H1 (cell line): ENCODE measurements around the gene RASSF10. TPM values are rescaled to one million over a fixed set of nuclear protein-coding genes. Genes with fewer than 3 reads are reported as not detected.

ENCODE experiments used
- CTCF ChIA-PET: fragments of 300-600 bp; sonication (Branson Sonifier 250); formaldehyde crosslinking; loops from one replicate; lab custom pipeline; 2021; ENCODE audit not compliant: partially characterized antibody; lab: Charles Lee
- POLR2A ChIA-PET: fragments of 300-600 bp; sonication (Branson Sonifier 250); formaldehyde crosslinking; loops from one replicate; lab custom pipeline; 2021; ENCODE audit warnings: inconsistent platforms; ENCODE audit not compliant: partially characterized antibody; lab: Charles Lee
- DNase-seq, 2 experiments: peaks; one replicate each; pipeline versions ENCODE4 v3.0.0 to v3.0.0-alpha.2; 2010 to 2022; ENCODE audit warnings: low spot score in 2 of 2, low read depth in 1 of 2, mixed read lengths in 1 of 2
- FAIRE-seq: peaks from 2 replicates; lab custom pipeline; 2011; peaks lifted over from hg19 to GRCh38; lab: Jason Lieb, UNC
- H2AFZ ChIP-seq: 2 replicates; pipeline ENCODE4 v1.8.1; 2012; ENCODE audit warnings: low read length, inconsistent platforms
- H2AK5ac ChIP-seq: 2 replicates; pipeline ENCODE4 v1.6.1; 2013; ENCODE audit warnings: low read depth, low read length
- H2BK120ac ChIP-seq: replicated peaks from 2 replicates; pipeline ENCODE3; 2013; ENCODE audit warnings: low read depth, low read length, inconsistent platforms
- H2BK12ac ChIP-seq: 2 replicates; pipeline ENCODE4 v1.6.1; 2013; ENCODE audit warnings: low read depth, low read length
- H2BK15ac ChIP-seq: 2 replicates; pipeline ENCODE4 v1.6.1; 2013; ENCODE audit warnings: low read length
- H2BK20ac ChIP-seq: 2 replicates; pipeline ENCODE4 v1.6.1; 2013; ENCODE audit warnings: low read length
- H2BK5ac ChIP-seq: 2 replicates; pipeline ENCODE4 v1.6.1; 2013; ENCODE audit warnings: low read depth, low read length
- H3K14ac ChIP-seq: 2 replicates; pipeline ENCODE4 v1.6.1; 2013; ENCODE audit warnings: inconsistent platforms; ENCODE audit not compliant: insufficient read length
- H3K18ac ChIP-seq: 2 replicates; pipeline ENCODE4 v1.6.1; 2013; ENCODE audit warnings: low read length; ENCODE audit errors: extremely low read depth
- H3K23ac ChIP-seq: 2 replicates; pipeline ENCODE4 v1.6.1; 2013; ENCODE audit warnings: inconsistent platforms; ENCODE audit not compliant: insufficient read length
- H3K23me2 ChIP-seq: 2 replicates; pipeline ENCODE4 v1.6.1; 2013; ENCODE audit warnings: low read depth, low read length
- H3K27ac ChIP-seq: 2 replicates; pipeline ENCODE4 v1.6.1; 2011; ENCODE audit warnings: low read depth, low read length, inconsistent platforms
- H3K27me3 ChIP-seq, 4 experiments: replicated peaks in 1 of 4; 1 replicate in 1 of 4; 2 replicates in 3 of 4; pipeline versions ENCODE4 v1.6.1 to v1.8.1; 2011 to 2013; ENCODE audit warnings: low read length in 3 of 4, mild to moderate bottlenecking in 3 of 4, inconsistent platforms in 2 of 4, mixed read lengths in 2 of 4, moderate library complexity in 1 of 4; ENCODE audit not compliant: control insufficient read depth in 3 of 4, insufficient read depth in 3 of 4; ENCODE audit errors: extremely low read depth in 1 of 4
- H3K36me3 ChIP-seq, 4 experiments: 2 replicates each; pipeline versions ENCODE4 v1.6.1 to v1.8.1; 2011 to 2013; ENCODE audit warnings: mild to moderate bottlenecking in 4 of 4, low read length in 3 of 4, moderate library complexity in 2 of 4, control low read depth in 1 of 4, inconsistent platforms in 1 of 4; ENCODE audit not compliant: insufficient read depth in 4 of 4, control insufficient read depth in 2 of 4
- H3K4ac ChIP-seq: replicated peaks from 2 replicates; pipeline ENCODE3; 2013; ENCODE audit warnings: low read length, low read depth, mixed read lengths, inconsistent platforms; ENCODE audit not compliant: insufficient read length
- H3K4me1 ChIP-seq, 4 experiments: replicated peaks in 1 of 4; 1 replicate in 1 of 4; 2 replicates in 3 of 4; pipeline versions ENCODE4 v1.6.1 to v1.8.1; 2011 to 2013; ENCODE audit warnings: low read length in 3 of 4, inconsistent platforms in 2 of 4, mixed read lengths in 1 of 4; ENCODE audit not compliant: insufficient read depth in 4 of 4, control insufficient read depth in 3 of 4
- H3K4me2 ChIP-seq, 2 experiments: 2 replicates each; pipeline versions ENCODE4 v1.6.1 to v1.8.1; 2011 to 2013; ENCODE audit warnings: low read depth in 2 of 2, low read length in 2 of 2, control low read depth in 1 of 2, inconsistent platforms in 1 of 2, mild to moderate bottlenecking in 1 of 2; ENCODE audit not compliant: insufficient read depth in 1 of 2
- H3K4me3 ChIP-seq, 4 experiments: fragments of 200-600, 300-600 bp in 1 of 4; sonication (generic), shearing (Covaris generic), sonication (Bioruptor Twin) in 1 of 4; 2 replicates each; pipeline versions ENCODE4 v1.5.1 to v1.8.1; 2011 to 2016; ENCODE audit warnings: low read length in 4 of 4, low read depth in 3 of 4, control low read depth in 2 of 4, inconsistent platforms in 2 of 4, mild to moderate bottlenecking in 2 of 4, mixed read lengths in 1 of 4, moderate library complexity in 1 of 4; ENCODE audit not compliant: insufficient read depth in 2 of 4; ENCODE audit errors: extremely low read depth in 1 of 4
- H3K56ac ChIP-seq: replicated peaks from 2 replicates; pipeline ENCODE3; 2013; ENCODE audit warnings: low read depth, mild to moderate bottlenecking, mixed read lengths, low read length, inconsistent platforms; ENCODE audit not compliant: insufficient read length
- H3K79me1 ChIP-seq: 2 replicates; pipeline ENCODE4 v1.6.1; 2013; ENCODE audit warnings: low read depth, low read length, control low read depth
- H3K79me2 ChIP-seq, 2 experiments: 2 replicates each; pipeline versions ENCODE4 v1.6.1 to v1.8.1; 2012 to 2013; ENCODE audit warnings: low read length in 2 of 2, mild to moderate bottlenecking in 2 of 2, inconsistent platforms in 1 of 2; ENCODE audit not compliant: insufficient read depth in 2 of 2, control insufficient read depth in 1 of 2
- H3K9ac ChIP-seq, 4 experiments: replicated peaks in 1 of 4; 1 replicate in 1 of 4; 2 replicates in 3 of 4; pipeline versions ENCODE4 v1.6.1 to v1.8.1; 2011 to 2013; ENCODE audit warnings: low read depth in 3 of 4, low read length in 3 of 4, control low read depth in 2 of 4, mild to moderate bottlenecking in 2 of 4, moderate library complexity in 2 of 4, inconsistent platforms in 1 of 4; ENCODE audit errors: extremely low read depth in 1 of 4
- H3K9me3 ChIP-seq, 2 experiments: 2 replicates each; pipeline versions ENCODE4 v1.6.1 to v1.8.1; 2012 to 2013; ENCODE audit warnings: mild to moderate bottlenecking in 2 of 2, moderate library complexity in 2 of 2, control low read depth in 1 of 2, inconsistent platforms in 1 of 2, low read depth in 1 of 2, low read length in 1 of 2, mixed read lengths in 1 of 2; ENCODE audit not compliant: insufficient read depth in 2 of 2
- H4K20me1 ChIP-seq, 2 experiments: replicated peaks in 1 of 2; 2 replicates each; pipeline versions ENCODE3 to v1.8.1; 2011 to 2013; ENCODE audit warnings: inconsistent platforms in 2 of 2, low read length in 2 of 2, mild to moderate bottlenecking in 1 of 2; ENCODE audit not compliant: insufficient read depth in 2 of 2, control insufficient read depth in 1 of 2
- H4K5ac ChIP-seq: 2 replicates; pipeline ENCODE4 v1.6.1; 2013; ENCODE audit warnings: low read length, low read depth, mixed read lengths, inconsistent platforms; ENCODE audit not compliant: insufficient read length
- H4K8ac ChIP-seq: 2 replicates; pipeline ENCODE4 v1.8.0; 2013; ENCODE audit warnings: mild to moderate bottlenecking, moderate library complexity, low read length, inconsistent platforms; ENCODE audit not compliant: insufficient read depth; ENCODE audit errors: extremely low read depth
- H4K91ac ChIP-seq: replicated peaks from 2 replicates; pipeline ENCODE3; 2013; ENCODE audit warnings: low read length, mixed read lengths, inconsistent platforms; ENCODE audit not compliant: insufficient read length
- BACH1 ChIP-seq: IDR thresholded peaks from 2 replicates; pipeline ENCODE4 v1.6.1; 2012; ENCODE audit warnings: low read length, improper control_type of control experiment
- CBX5 ChIP-seq: fragments of 300-800, 300-1000 bp; sonication (generic); IDR thresholded peaks from 2 replicates; pipeline ENCODE4 v1.7.1; 2016; ENCODE audit warnings: antibody characterized with exemption, low read length, low read depth
- CBX8 ChIP-seq: fragments of 300-800, 300-1000 bp; sonication (generic); IDR thresholded peaks from 2 replicates; pipeline ENCODE4 v1.7.1; 2016; ENCODE audit warnings: low read depth, low read length, borderline replicate concordance
- EP300 ChIP-seq, 2 experiments: IDR thresholded peaks; 1 replicate in 1 of 2; 2 replicates in 1 of 2; pipeline ENCODE4 v1.6.1; 2011 to 2012; ENCODE audit warnings: low read depth in 2 of 2, low read length in 2 of 2, mild to moderate bottlenecking in 2 of 2, borderline replicate concordance in 1 of 2, inconsistent platforms in 1 of 2, moderate library complexity in 1 of 2
- FOSL1 ChIP-seq: IDR thresholded peaks from 2 replicates; pipeline ENCODE4 v1.6.1; 2011; ENCODE audit warnings: mild to moderate bottlenecking, low read depth, low read length, moderate library complexity; ENCODE audit not compliant: insufficient read depth
- KDM5A ChIP-seq: fragments of 200-600 bp; IDR thresholded peaks from 2 replicates; pipeline ENCODE4 v1.7.1; 2012; ENCODE audit warnings: mild to moderate bottlenecking, low read length, inconsistent platforms, mixed read lengths
- NRF1 ChIP-seq: IDR thresholded peaks from 2 replicates; pipeline ENCODE4 v1.6.1; 2011; ENCODE audit warnings: mild to moderate bottlenecking, low read depth, low read length, improper control_type of control experiment
- POLR2AphosphoS5 ChIP-seq: IDR thresholded peaks from 2 replicates; pipeline ENCODE4 v1.6.1; 2011; ENCODE audit warnings: low read depth, low read length
- RFX5 ChIP-seq: IDR thresholded peaks from 2 replicates; pipeline ENCODE4 v1.6.1; 2011; ENCODE audit warnings: low read depth, low read length, improper control_type of control experiment, borderline replicate concordance
- RNF2 ChIP-seq: fragments of 200-900, 300-1000 bp; sonication (generic); IDR thresholded peaks from 2 replicates; pipeline ENCODE4 v1.7.1; 2016; ENCODE audit warnings: borderline replicate concordance, low read depth, mild to moderate bottlenecking, antibody characterized with exemption, low read length; ENCODE audit not compliant: poor library complexity, severe bottlenecking; ENCODE audit errors: missing control alignments
- RXRA ChIP-seq: IDR thresholded peaks from 2 replicates; pipeline ENCODE4 v1.6.1; 2011; ENCODE audit warnings: low read depth, mild to moderate bottlenecking, low read length, moderate library complexity; ENCODE audit not compliant: insufficient read depth
- SRF ChIP-seq: IDR thresholded peaks from 2 replicates; pipeline ENCODE4 v1.6.1; 2011; ENCODE audit warnings: mild to moderate bottlenecking, low read depth, low read length, moderate library complexity
- TCF12 ChIP-seq: IDR thresholded peaks from 2 replicates; pipeline ENCODE4 v1.6.1; 2011; ENCODE audit warnings: low read depth, mild to moderate bottlenecking, low read length
- TEAD4 ChIP-seq: IDR thresholded peaks from 2 replicates; pipeline ENCODE4 v1.6.1; 2012; ENCODE audit warnings: low read depth, low read length, inconsistent platforms, mixed read lengths
- YY1 ChIP-seq: IDR thresholded peaks from 2 replicates; pipeline ENCODE4 v1.6.1; 2011; ENCODE audit warnings: low read depth, mild to moderate bottlenecking, low read length
- WGBS, 2 experiments: shearing (Covaris generic) in 1 of 2; methylation state at CpG; one replicate each; pipeline versions ENCODE4 v1.1.6 to v1.1.7; 2013 to 2015; ENCODE audit warnings: low lambda C conversion rate in 2 of 2, mixed read lengths in 2 of 2, inconsistent platforms in 1 of 2, low coverage in 1 of 2, missing lambda C conversion rate in 1 of 2; ENCODE audit not compliant: insufficient replicate concordance in 2 of 2, insufficient coverage in 1 of 2, insufficient read length in 1 of 2; ENCODE audit errors: extremely low coverage in 1 of 2, missing lambda C conversion rate in 1 of 2; 5-methylcytosine and 5-hydroxymethylcytosine counted together
- polyA plus RNA-seq, 7 experiments: library from polyadenylated mRNA; depleted of rRNA in 3 of 7; stranded (reverse) in 5 of 7; unstranded in 2 of 7; fragments of >200 nt in 5 of 7; fragments of 200-250 nt in 2 of 7; gene quantifications; 1 replicate in 5 of 7; 2 replicates in 1 of 7; 4 replicates in 1 of 7; pipeline versions ENCODE4 v1.2.1 to v1.2.3, GENCODE V29; 2011 to 2013; ENCODE audit warnings: missing spikeins in 2 of 7, mixed read lengths in 2 of 7
- total RNA-seq: library from RNA; stranded (reverse); fragmentation: NEBNext Ultra II Directional; extraction: Animal tissue kit (Norgen Biotek cat#: 25700); gene quantifications from 2 replicates; pipeline ENCODE4 v1.2.1, GENCODE V29; 2021

Gene RASSF10
- total and polyA plus RNA-seq, 2 of the 8 experiments (the other 6 are each of a cell fraction or from before 2014, with no cell fraction given) = 0.51 to 1.8 TPM

GRCh38 chr11:13000116-13000515, 9.0 kb upstream of the RASSF10 start:
- no peak overlapping the region for H3K14ac ChIP-seq
- H3K36me3 ChIP-seq = no peaks in the 10 kb centered on the region
- H3K9me3 ChIP-seq = no peaks in the 10 kb centered on the region
- no peak overlapping the region for H4K5ac ChIP-seq
- no peak overlapping the region for H2BK120ac ChIP-seq
- peaks cover 0 to 1% (median 0%) of the 10 kb centered on the region in 4 experiments; a peak in 1 of 7 replicates for H3K27me3 ChIP-seq
- no peaks in the 10 kb centered on the region for H4K20me1 ChIP-seq
- 89% methylated on average over 3 of the region's 3 CpGs; no CpG with 5 or more reads in 1 of the 2 experiments for WGBS, 2 experiments
- FAIRE-seq (no peak), DNase-seq (no peak)
- no peak overlapping the region for H2AK5ac ChIP-seq
- H3K4me3 ChIP-seq = no peak overlapping the region
- no peak overlapping the region for H2BK12ac ChIP-seq
- no peak overlapping the region for H3K4ac ChIP-seq
- no peaks in the 10 kb centered on the region for H3K23me2 ChIP-seq
- no peak overlapping the region for H3K4me2 ChIP-seq
- no peak overlapping the region for H2BK15ac ChIP-seq
- no peaks in the 10 kb centered on the region for H3K79me2 ChIP-seq
- H3K9ac ChIP-seq = no peak overlapping the region
- CTCF ChIA-PET = interaction anchor here (0.8 kb wide), 1 partner anchor 35 kb away, joined by 5 read pairs; no protein-coding TSS in a partner anchor
- H3K79me1 ChIP-seq = no peaks in the 10 kb centered on the region
- no peak overlapping the region for H2BK20ac ChIP-seq
- POLR2A ChIA-PET = interaction anchor here (1.2 kb wide), 1 partner anchor 9 kb away, joined by 3 read pairs; the partner anchor contains the start of gene RASSF10
- no peak overlapping the region for H4K91ac ChIP-seq
- no peak overlapping the region for H2AFZ ChIP-seq
- H4K8ac ChIP-seq = no peak overlapping the region
- H3K4me1 ChIP-seq = peaks cover 0 to 9% (median 1%) of the 10 kb centered on the region in 4 experiments; a peak in 4 of 7 replicates
- H3K27ac ChIP-seq = no peak overlapping the region
- H3K56ac ChIP-seq = no peak overlapping the region
- H3K18ac ChIP-seq = no peak overlapping the region
- no peak overlapping the region for H3K23ac ChIP-seq
- no peak overlapping the region for H2BK5ac ChIP-seq
- no peak for TF ChIP-seq KDM5A
- no peak for TF ChIP-seq RXRA
- no peak for TF ChIP-seq POLR2AphosphoS5
- no peak for TF ChIP-seq TEAD4
- TF ChIP-seq EP300 (IDR thresholded peaks at IDR 0.05; ENCODE audit: borderline replicate concordance in 1 of 2, low read depth in 2 of 2, low read length in 2 of 2) = no peak
- no peak for TF ChIP-seq NRF1
- no peak for TF ChIP-seq RNF2
- no peak for TF ChIP-seq CBX8
- TF ChIP-seq YY1 = no peak
- TF ChIP-seq FOSL1 = no peak
- TF ChIP-seq SRF = no peak
- TF ChIP-seq RFX5 = no peak
- TF ChIP-seq TCF12 = no peak
- TF ChIP-seq BACH1 = no peak
- no peak for TF ChIP-seq CBX5
